Renal cortex interstitium (tissue), 11 donors: ENCODE results near the gene ACTN1. TPM values are rescaled to one million over a fixed set of nuclear protein-coding genes. Genes with fewer than 3 reads are reported as not detected.
"Not testable (repeated sequence)": the region's sequence is repeated elsewhere in the genome, so short reads cannot be mapped to it uniquely, and the experiment has no call there.

ENCODE experiments used
- DNase-seq, 11 donors: peaks; one replicate each; pipeline ENCODE4 v3.0.0-alpha.2; 2013; ENCODE audit warnings: low read depth in 9 of 11, low spot score in 4 of 11; ENCODE audit errors: extremely low read depth in 1 of 11
- polyA plus RNA-seq, 3 donors: library from polyadenylated mRNA; unstranded; fragments of 120-200 nt; gene quantifications; one replicate each; pipeline ENCODE4 v1.2.1, GENCODE V29; 2013; ENCODE audit not compliant: insufficient read length in 3 of 3

Gene ACTN1
- polyA plus RNA-seq, 3 donors = 70.8 to 79.7 (median 71.4) TPM

GRCh38 chr14:68862954-68863594 lies 116.0 kb downstream of the ACTN1 start:
- DNase-seq = peak; percentile 54 to 78 (median 70)

GRCh38 chr14:68860771-68861170 lies 118.3 kb downstream of the ACTN1 start:
- no peak for DNase-seq

- DNase-seq = no peak
These were observed 121.5 kb downstream of the ACTN1 start for GRCh38 chr14:68857516-68858070.

- DNase-seq = no peak
These were observed 122.5 kb downstream of the ACTN1 start for GRCh38 chr14:68856572-68856971.

- DNase-seq = no peak
These were observed 124.7 kb downstream of the ACTN1 start for GRCh38 chr14:68854421-68854820.

GRCh38 chr14:68853749-68854148 lies 125.4 kb downstream of the ACTN1 start:
- no peak for DNase-seq

GRCh38 chr14:68852493-68852892 lies 126.6 kb downstream of the ACTN1 start:
- DNase-seq = not testable (repeated sequence)

- no peak for DNase-seq
These were observed 128.0 kb downstream of the ACTN1 start for GRCh38 chr14:68851078-68851477.

GRCh38 chr14:68849416-68849815 lies 129.7 kb downstream of the ACTN1 start:
- DNase-seq = no peak

GRCh38 chr14:68848253-68848652 lies 130.8 kb downstream of the ACTN1 start:
- no peak for DNase-seq

GRCh38 chr14:68847640-68848039 lies 131.5 kb downstream of the ACTN1 start:
- not testable (repeated sequence) for DNase-seq

GRCh38 chr14:68846466-68846865 lies 132.6 kb downstream of the ACTN1 start:
- DNase-seq = no peak

GRCh38 chr14:68844210-68844545 lies 134.9 kb downstream of the ACTN1 start:
- no peak for DNase-seq

GRCh38 chr14:68843471-68844209 lies 135.5 kb downstream of the ACTN1 start:
- DNase-seq = peak; percentile 52 to 73 (median 69)

- no peak for DNase-seq
These were observed 136.8 kb downstream of the ACTN1 start for GRCh38 chr14:68842298-68842697.

- no peak for DNase-seq
These were observed 137.9 kb downstream of the ACTN1 start for GRCh38 chr14:68841016-68841809.

GRCh38 chr14:68840454-68840853 lies 138.6 kb downstream of the ACTN1 start:
- DNase-seq = no peak

- no peak for DNase-seq
These were observed 143.0 kb downstream of the ACTN1 start for GRCh38 chr14:68836082-68836481.

- DNase-seq = no peak
These were observed 144.3 kb downstream of the ACTN1 start for GRCh38 chr14:68834816-68835215.

GRCh38 chr14:68828698-68829097 lies 150.4 kb downstream of the ACTN1 start:
- no peak for DNase-seq
